Testis (tissue), 3 donors: Measurements from ENCODE around the gene EAF1. TPM values are rescaled to one million over a fixed set of nuclear protein-coding genes. Genes with fewer than 3 reads are reported as not detected.

Source experiments
- DNase-seq: peaks from one replicate; pipeline ENCODE4 v3.0.0-alpha.2; 2019
- H3K27ac ChIP-seq, 2 donors: fragments of 200-600 bp; sonication (generic); one replicate each; pipeline ENCODE4 v1.5.1; 2019
- H3K27me3 ChIP-seq: fragments of 200-600 bp; sonication (generic); one replicate; pipeline ENCODE4 v1.5.1; 2019
- H3K36me3 ChIP-seq: fragments of 200-600 bp; sonication (generic); one replicate; pipeline ENCODE4 v1.5.1; 2017; ENCODE audit warnings: low read depth; ENCODE audit errors: missing control alignments
- H3K4me1 ChIP-seq: fragments of 200-600 bp; sonication (generic); one replicate; pipeline ENCODE4 v1.5.1; 2019
- H3K4me3 ChIP-seq, 2 donors: fragments of 200-600 bp; sonication (generic); one replicate each; pipeline ENCODE4 v1.5.1; 2017 to 2019
- H3K9me3 ChIP-seq: fragments of 200-600 bp; sonication (generic); one replicate; pipeline ENCODE4 v1.5.1; 2017
- CTCF ChIP-seq, 3 experiments: fragments of 450-650 bp in 2 of 3; fragments of 200-600 bp in 1 of 3; sonication (generic) in 1 of 3; IDR thresholded peaks; one replicate each; pipeline ENCODE4 v1.5.1; 2016 to 2019; ENCODE audit warnings: antibody characterized with exemption in 3 of 3, mild to moderate bottlenecking in 2 of 3, moderate library complexity in 1 of 3
- POLR2A ChIP-seq: fragments of 450-650 bp; IDR thresholded peaks from one replicate; pipeline ENCODE4 v1.6.1; 2017; ENCODE audit warnings: antibody characterized with exemption, mild to moderate bottlenecking, moderate library complexity
- WGBS, 2 donors: methylation state at CpG; one replicate each; pipeline ENCODE4 v1.1.5; 2018; 5-methylcytosine and 5-hydroxymethylcytosine counted together
- intact Hi-C: fragments of 100-400 bp; cut with DNase I; formaldehyde crosslinking; loops from one replicate; pipeline ENCODE4 v1.15.1; 2023; ENCODE audit warnings: low total_unique reads
- polyA plus RNA-seq: library from polyadenylated mRNA; stranded (reverse); fragments of 350-450 nt; fragmentation: Illumina TruSeq; extraction: RNeasy Lipid Tissue Mini Kit (QIAGEN cat#74804); gene quantifications from one replicate; pipeline ENCODE4 v1.2.3, GENCODE V29; 2014; ENCODE audit warnings: low read depth, low replicate concordance; ENCODE audit not compliant: insufficient read depth
- total RNA-seq, 2 donors: library from RNA; depleted of rRNA; stranded (reverse); fragments of >200 nt; gene quantifications; one replicate each; pipeline ENCODE4 v1.2.3, GENCODE V29; 2016

EAF1 gene
- total and polyA plus RNA-seq, 3 donors from 2014 or later, result 25.5 to 33.4 (median 28.5) TPM

DNA sequence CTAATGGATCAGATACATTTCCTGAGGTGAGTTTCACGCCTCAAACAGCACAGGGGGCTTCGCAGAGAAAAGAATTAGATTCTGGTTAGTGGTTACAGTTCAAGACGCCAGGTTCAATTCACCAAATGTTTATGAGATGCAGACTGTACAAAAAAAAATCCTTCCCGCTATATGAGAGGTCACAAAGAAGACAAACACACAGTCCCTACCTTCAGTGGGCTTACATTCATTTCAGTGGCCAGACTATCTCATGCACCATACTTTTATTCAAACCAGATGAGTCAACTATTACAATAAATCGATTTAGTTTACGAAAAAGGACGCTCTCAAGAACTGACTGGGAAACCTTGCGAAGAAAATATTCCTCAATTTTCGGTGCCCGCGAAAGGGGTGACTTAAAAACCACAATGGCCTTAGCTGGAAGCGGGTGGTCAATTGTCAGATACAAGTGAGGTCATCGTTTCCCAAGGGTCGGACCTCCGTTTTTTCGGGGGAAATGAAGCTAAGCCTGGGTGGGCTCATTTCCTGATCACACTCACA is 749 bp upstream of the EAF1 start:
- DNase-seq, result no peak
- Histone ChIP-seq H3K27ac (peak overlapping the region; percentile 69 to 75), H3K4me3 (peak overlapping the region; percentile 96 to 98), H3K27me3 (no peaks in the 10 kb centered on the region), H3K4me1 (peaks cover 18% of the 10 kb centered on the region), H3K9me3 (no peaks in the 10 kb centered on the region), H3K36me3 (no peaks in the 10 kb centered on the region)
- TF ChIP-seq CTCF (IDR thresholded peaks at IDR 0.05), result no peak
- TF ChIP-seq POLR2A, result no peak
- WGBS, 2 donors, result 32% methylated on average over 16 of the region's 16 CpGs
- intact Hi-C loops, result no loop called here

DNA sequence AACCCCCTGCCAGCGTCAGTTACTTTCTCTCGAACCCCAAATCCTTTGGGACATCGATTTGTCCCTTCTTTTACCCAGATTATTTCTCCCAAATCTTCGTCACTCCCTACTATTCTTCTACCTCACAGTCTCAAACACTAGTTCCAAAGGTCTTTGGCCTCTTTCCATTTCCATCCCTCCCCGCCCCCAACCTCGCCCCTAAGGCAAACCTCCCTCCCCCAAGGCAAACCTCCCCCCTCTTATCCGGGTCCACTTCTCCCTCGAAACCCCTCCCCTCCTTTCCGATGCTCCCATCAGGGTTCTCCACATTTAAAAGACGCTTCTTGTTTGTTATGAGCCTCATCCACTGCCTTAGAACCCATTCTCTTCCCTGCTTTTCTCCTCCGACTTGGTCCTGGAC is 583 bp downstream of the EAF1 start:
- Histone ChIP-seq H3K4me1 (peaks cover 18% of the 10 kb centered on the region), H3K9me3 (no peaks in the 10 kb centered on the region), H3K4me3 (peak overlapping the region; percentile 96 to 98), H3K27me3 (no peaks in the 10 kb centered on the region), H3K27ac (peak overlapping the region; percentile 69 to 75), H3K36me3 (no peaks in the 10 kb centered on the region)
- intact Hi-C loops, result no loop called here
- DNase-seq, result no peak
- no peak for TF ChIP-seq CTCF (IDR thresholded peaks at IDR 0.05)
- TF ChIP-seq POLR2A, result no peak
- 0 to 1% methylated on average over 11 of the region's 11 CpGs for WGBS, 2 donors

GRCh38 chr3:15428539-15428938 is 1.1 kb downstream of the EAF1 start:
- TF ChIP-seq CTCF (IDR thresholded peaks at IDR 0.05), result no peak
- no peak for TF ChIP-seq POLR2A
- H3K4me3 ChIP-seq, result peak overlapping the region; percentile 96 to 98
- intact Hi-C loops, result no loop called here
- H3K27ac ChIP-seq, result no peak overlapping the region
- H3K36me3 ChIP-seq, result no peaks in the 10 kb centered on the region
- 6 to 8% methylated on average over 9 of the region's 9 CpGs for WGBS, 2 donors
- DNase-seq, result no peak
- no peaks in the 10 kb centered on the region for H3K27me3 ChIP-seq
- peaks cover 18% of the 10 kb centered on the region for H3K4me1 ChIP-seq
- no peaks in the 10 kb centered on the region for H3K9me3 ChIP-seq

DNA sequence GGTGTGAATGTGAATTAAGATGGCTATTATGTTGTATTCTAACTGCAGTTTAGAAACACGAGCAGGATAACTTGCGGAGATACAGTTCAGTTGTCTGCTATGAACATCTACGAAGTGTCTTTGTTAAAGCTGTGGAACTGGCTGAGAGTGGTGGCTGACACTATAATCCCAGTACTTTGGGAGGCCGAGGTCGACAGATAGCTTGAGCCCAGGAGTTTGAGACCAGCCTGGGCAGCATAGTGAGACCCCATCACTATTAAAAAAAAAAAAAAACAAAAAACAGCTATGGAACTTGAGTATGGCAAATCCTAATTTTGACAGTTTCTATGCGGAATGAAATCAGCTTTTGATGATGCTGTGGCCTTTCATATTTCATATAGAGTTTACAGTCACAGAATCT is 1.7 kb downstream of the EAF1 start:
- Histone ChIP-seq H3K27ac (no peak overlapping the region), H3K4me3 (peak overlapping the region in 1 of 2 donors; percentile 96), H3K9me3 (no peaks in the 10 kb centered on the region), H3K4me1 (peaks cover 18% of the 10 kb centered on the region), H3K36me3 (no peaks in the 10 kb centered on the region), H3K27me3 (no peaks in the 10 kb centered on the region)
- WGBS, 2 donors, result 61 to 70% methylated on average over 6 of the region's 6 CpGs
- no peak for TF ChIP-seq CTCF (IDR thresholded peaks at IDR 0.05)
- no peak for TF ChIP-seq POLR2A
- intact Hi-C loops, result no loop called here
- DNase-seq, result no peak

- no peak for DNase-seq
- intact Hi-C loops, result no loop called here
- Histone ChIP-seq H3K36me3 (no peaks in the 10 kb centered on the region), H3K9me3 (no peaks in the 10 kb centered on the region), H3K27me3 (no peaks in the 10 kb centered on the region), H3K4me3 (no peak overlapping the region), H3K4me1 (peaks cover 18% of the 10 kb centered on the region), H3K27ac (no peak overlapping the region)
- TF ChIP-seq CTCF (IDR thresholded peaks at IDR 0.05) (no peak), POLR2A (no peak)
- WGBS, 2 donors, result 81 to 100% methylated on average over 1 of the region's 1 CpG
Observed at GRCh38 chr3:15430624-15431023, 3.2 kb downstream of the EAF1 start.
